K562 (cell line): ENCODE data around the gene FAM110D. TPM values are rescaled to one million over a fixed set of nuclear protein-coding genes. Genes with fewer than 3 reads are reported as not detected.

Experiments
- ARID1B ChIP-seq: fragments of 450-650 bp; IDR thresholded peaks from 2 replicates; pipeline ENCODE4 v1.6.1; 2016; ENCODE audit warnings: antibody characterized with exemption, mild to moderate bottlenecking, inconsistent platforms
- BRD4 ChIP-seq: fragments of 200-600 bp; sonication (generic); IDR thresholded peaks from 2 replicates; pipeline ENCODE4 v1.6.1; 2017; ENCODE audit warnings: inconsistent platforms
- CREM ChIP-seq: IDR thresholded peaks from 2 replicates; pipeline ENCODE4 v1.6.1; 2014; ENCODE audit warnings: antibody characterized with exemption, low read depth
- GTF3C2 ChIP-seq: IDR thresholded peaks from 3 replicates; pipeline ENCODE4 v1.6.1; 2011; ENCODE audit warnings: borderline replicate concordance, mild to moderate bottlenecking, moderate library complexity; ENCODE audit not compliant: insufficient read length; ENCODE audit errors: extremely low read depth
- HOMEZ ChIP-seq: fragments of 250-450 bp; sonication (Bioruptor Pico); IDR thresholded peaks from 2 replicates; pipeline ENCODE4 v1.4.0; 2020; ENCODE audit warnings: mild to moderate bottlenecking, moderate library complexity
- KAT2B ChIP-seq: IDR thresholded peaks from one replicate; pipeline ENCODE4 v1.6.1; 2012; ENCODE audit warnings: low read depth, mild to moderate bottlenecking, control low read depth, inconsistent platforms, low read length, moderate library complexity
- MCM7 ChIP-seq, 2 experiments: fragments of 450-650 bp; IDR thresholded peaks; 2 replicates each; pipeline ENCODE4 v1.6.1; 2016 to 2018
- PREB ChIP-seq: sonication (generic); formaldehyde crosslinking; IDR thresholded peaks from 2 replicates; pipeline ENCODE4 v1.8.1; 2023; ENCODE audit warnings: mild to moderate bottlenecking, missing genetic modification reagents
- SOX6 ChIP-seq: fragments of 450-650 bp; IDR thresholded peaks from 2 replicates; pipeline ENCODE4 v1.6.1; 2014; ENCODE audit warnings: mild to moderate bottlenecking
- TAF15 ChIP-seq: fragments of 200-400 bp; formaldehyde crosslinking; IDR thresholded peaks from 2 replicates; pipeline ENCODE4 v1.6.1; 2017; ENCODE audit warnings: mild to moderate bottlenecking, low read depth, low read length, moderate library complexity
- TARDBP ChIP-seq: fragments of 450-650 bp; IDR thresholded peaks from 2 replicates; pipeline ENCODE4 v1.6.1; 2016
- TFE3 ChIP-seq: fragments of 450-650 bp; formaldehyde crosslinking; IDR thresholded peaks from 2 replicates; pipeline ENCODE4 v1.4.0; 2020; ENCODE audit warnings: mild to moderate bottlenecking, mixed read lengths
- ZC3H11A ChIP-seq: IDR thresholded peaks from 2 replicates; pipeline ENCODE4 v1.6.1; 2012; ENCODE audit warnings: low read depth, low read length, improper control_type of control experiment
- ZFP36 ChIP-seq: fragments of 150-350 bp; IDR thresholded peaks from 2 replicates; pipeline ENCODE4 v1.6.1; 2018; ENCODE audit warnings: low read length, low read depth; ENCODE audit not compliant: partially characterized antibody
- ZKSCAN1 ChIP-seq: fragments of 150-350 bp; IDR thresholded peaks from 2 replicates; pipeline ENCODE4 v1.6.1; 2016; ENCODE audit warnings: low read depth, low read length
- ZNF395 ChIP-seq: fragments of 200-800 bp; sonication (Bioruptor generic); IDR thresholded peaks from 2 replicates; pipeline ENCODE4 v1.6.1; 2017; ENCODE audit warnings: missing genetic modification characterization, missing compliant biosample characterization
- ZNF511 ChIP-seq: sonication (generic); formaldehyde crosslinking; IDR thresholded peaks from 2 replicates; pipeline ENCODE4 v1.8.0; 2022; ENCODE audit warnings: mild to moderate bottlenecking, missing genetic modification reagents
- polyA plus RNA-seq, 8 experiments: library from polyadenylated mRNA; depleted of rRNA in 4 of 8; stranded (reverse) in 5 of 8; unstranded in 3 of 8; fragments of >200 nt; fragmentation: Nextera tagmentation in 2 of 8; fragmentation: Illumina TruSeq in 1 of 8; extraction: Ambion mirVana in 2 of 8; extraction: Trizol in 1 of 8; gene quantifications; 2 replicates each; pipeline versions ENCODE4 v1.2.1 to v1.2.3, GENCODE V29; 2011 to 2014; ENCODE audit warnings: inconsistent platforms in 1 of 8, missing spikeins in 1 of 8
- total RNA-seq, 7 experiments: library from RNA; depleted of rRNA in 6 of 7; stranded (reverse); fragments of >200 nt in 6 of 7; fragmentation: Illumina TruSeq in 2 of 7; extraction: Trizol in 2 of 7; gene quantifications; 2 replicates each; pipeline versions ENCODE4 v1.2.1 to v1.2.3, GENCODE V29; 2011 to 2021; ENCODE audit warnings: low replicate concordance in 1 of 7

The FAM110D gene
- total and polyA plus RNA-seq, 9 of the 15 experiments (the other 6 are each of a cell fraction or from before 2014, with no cell fraction given), result 0.04 to 1.1 (median 0.33) TPM

GRCh38 chr1:26127235-26128163 is 31.4 kb upstream of the FAM110D start (continued):
- peak; percentile 10 for TF ChIP-seq ZNF395 (CRISPR knock-in tag)
- no peak for TF ChIP-seq PREB (CRISPR knock-in tag)
- no peak for TF ChIP-seq ZFP36
- TF ChIP-seq ZNF511 (CRISPR knock-in tag), result no peak
- no peak for TF ChIP-seq SOX6
- no peak for TF ChIP-seq HOMEZ (CRISPR knock-in tag)
- TF ChIP-seq ZC3H11A, result no peak
- peak; percentile 89 for TF ChIP-seq TFE3
- TF ChIP-seq ARID1B, result no peak
- no peak; the same call in 1 of the 2 replicates for TF ChIP-seq TARDBP
- no peak for TF ChIP-seq KAT2B
- TF ChIP-seq CREM, result no peak
- no peak for TF ChIP-seq ZKSCAN1
- no peak for TF ChIP-seq MCM7 (IDR thresholded peaks at IDR 0.05)
- peak; percentile 98 for TF ChIP-seq BRD4
- TF ChIP-seq GTF3C2, result no peak
- no peak for TF ChIP-seq TAF15
